ENCODE data around the gene NSMCE1. TPM values are rescaled to one million over a fixed set of nuclear protein-coding genes. Genes with fewer than 3 reads are reported as not detected.

Gene NSMCE1
- total RNA-seq, 4 donors from 2014 or later, result 36.4 to 42.0 (median 40.6) TPM

- no peak for TF ChIP-seq CTCF (IDR thresholded peaks at IDR 0.05; ENCODE audit: low read depth)
These were observed 48.5 kb downstream of the NSMCE1 start for GRCh38 chr16:27220120-27220519.

- no peak for TF ChIP-seq CTCF (IDR thresholded peaks at IDR 0.05; ENCODE audit: low read depth)
These were observed 49.4 kb downstream of the NSMCE1 start for GRCh38 chr16:27219161-27219560.

GRCh38 chr16:27218756-27219155 lies 49.8 kb downstream of the NSMCE1 start:
- TF ChIP-seq CTCF (IDR thresholded peaks at IDR 0.05; ENCODE audit: low read depth), result no peak

- TF ChIP-seq CTCF (IDR thresholded peaks at IDR 0.05; ENCODE audit: low read depth), result no peak
These were observed 51.3 kb downstream of the NSMCE1 start for GRCh38 chr16:27217256-27217655.

GRCh38 chr16:27216297-27216885 lies 52.2 kb downstream of the NSMCE1 start:
- no peak for TF ChIP-seq CTCF (IDR thresholded peaks at IDR 0.05; ENCODE audit: low read depth)

- no peak for TF ChIP-seq CTCF (IDR thresholded peaks at IDR 0.05; ENCODE audit: low read depth)
These were observed 52.9 kb downstream of the NSMCE1 start for GRCh38 chr16:27215660-27216059.

GRCh38 chr16:27214084-27214961 lies 54.2 kb downstream of the NSMCE1 start:
- TF ChIP-seq CTCF (IDR thresholded peaks at IDR 0.05; ENCODE audit: low read depth), result no peak
